Body of pancreas (tissue), 4 donors: Measurements from ENCODE around the gene HABP2. TPM values are rescaled to one million over a fixed set of nuclear protein-coding genes. Genes with fewer than 3 reads are reported as not detected.

ENCODE experiments used
- ATAC-seq: fragments of 150-250 bp; one replicate; pipeline ENCODE4 v1.9.1; 2016
- DNase-seq, 4 donors: peaks; one replicate each; pipeline ENCODE4 v3.0.0-alpha.2; 2019
- H3K27ac ChIP-seq, 4 donors: fragments of 200-600 bp; sonication (generic); 1 replicate in 3 of 4; 2 replicates in 1 of 4; pipeline versions ENCODE4 v1.5.1 to v1.6.1; 2016 to 2019; ENCODE audit warnings: mild to moderate bottlenecking in 1 of 4, mixed read lengths in 1 of 4, moderate library complexity in 1 of 4
- H3K27me3 ChIP-seq, 2 donors: fragments of 200-600 bp; sonication (generic); one replicate each; pipeline ENCODE4 v1.6.0; 2016; ENCODE audit warnings: mild to moderate bottlenecking in 1 of 2
- H3K36me3 ChIP-seq, 2 donors: fragments of 200-600 bp; sonication (generic); replicated peaks in 1 of 2; 2 replicates each; pipeline ENCODE4 v1.5.1; 2016; ENCODE audit warnings: low read depth in 2 of 2; ENCODE audit not compliant: insufficient read depth in 1 of 2
- H3K4me1 ChIP-seq: fragments of 200-600 bp; sonication (generic); one replicate; pipeline ENCODE4 v1.6.0; 2016
- H3K4me3 ChIP-seq, 2 donors: fragments of 200-600 bp; sonication (generic); 1 replicate in 1 of 2; 2 replicates in 1 of 2; pipeline ENCODE4 v1.5.1; 2016 to 2019
- H3K9me3 ChIP-seq, 3 donors: fragments of 200-600 bp; sonication (generic); 1 replicate in 2 of 3; 2 replicates in 1 of 3; pipeline ENCODE4 v1.5.1; 2016
- POLR2A ChIP-seq, 3 donors: fragments of 450-650 bp; IDR thresholded peaks; one replicate each; pipeline ENCODE4 v1.6.1; 2016; ENCODE audit warnings: antibody characterized with exemption in 3 of 3, mild to moderate bottlenecking in 2 of 3
- WGBS, 2 donors: methylation state at CpG; one replicate each; pipeline ENCODE4 v1.1.5; 2017; 5-methylcytosine and 5-hydroxymethylcytosine counted together
- intact Hi-C: fragments of 100-400 bp; cut with DNase I; formaldehyde crosslinking; loops from one replicate; pipeline ENCODE4 v1.15.1; 2023
- total RNA-seq, 2 donors: library from RNA; depleted of rRNA; stranded (reverse); fragments of >200 nt; gene quantifications; one replicate each; pipeline ENCODE4 v1.1.0, GENCODE V29; 2016
- TF ChIP-seq, protein P1 (sequence below), 7 experiments: fragments of 450-650 bp in 4 of 7; fragments of 200-600 bp in 3 of 7; sonication (generic) in 3 of 7; IDR thresholded peaks; one replicate each; pipeline ENCODE4 v1.5.1; 2016 to 2019; ENCODE audit warnings: antibody characterized with exemption in 7 of 7

The HABP2 gene
- 10 to 100 TPM in 1 of 2 donors, 1 to 10 TPM in 1; 9.2 to 10.6 TPM for total RNA-seq

DNA sequence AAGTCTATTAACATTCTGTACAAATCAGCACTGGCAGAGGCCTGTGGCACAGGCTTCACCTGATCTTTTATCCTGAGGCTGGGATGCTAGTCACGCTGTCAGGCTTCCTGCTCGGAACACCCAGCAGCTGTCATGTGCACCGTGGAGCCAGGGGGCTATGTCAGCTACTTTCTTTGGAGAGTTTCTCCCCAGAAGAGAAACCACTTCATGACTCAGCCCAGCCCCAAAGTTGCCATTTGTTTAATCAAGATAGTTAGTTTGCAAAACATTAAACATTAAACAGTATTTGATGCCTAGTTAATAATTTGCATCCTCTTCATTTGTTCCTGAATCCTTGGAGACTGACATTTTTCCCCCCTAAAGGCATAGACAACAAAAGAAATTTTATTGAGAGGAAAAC, at the start of gene HABP2:
HABP2 (plus strand) TSS at position 353 of the 400 bp plus-strand sequence. CDS start 69 bp downstream, outside the sequence.
- no peak for TF ChIP-seq POLR2A (IDR thresholded peaks at IDR 0.05)
- TF ChIP-seq, protein P1, sequence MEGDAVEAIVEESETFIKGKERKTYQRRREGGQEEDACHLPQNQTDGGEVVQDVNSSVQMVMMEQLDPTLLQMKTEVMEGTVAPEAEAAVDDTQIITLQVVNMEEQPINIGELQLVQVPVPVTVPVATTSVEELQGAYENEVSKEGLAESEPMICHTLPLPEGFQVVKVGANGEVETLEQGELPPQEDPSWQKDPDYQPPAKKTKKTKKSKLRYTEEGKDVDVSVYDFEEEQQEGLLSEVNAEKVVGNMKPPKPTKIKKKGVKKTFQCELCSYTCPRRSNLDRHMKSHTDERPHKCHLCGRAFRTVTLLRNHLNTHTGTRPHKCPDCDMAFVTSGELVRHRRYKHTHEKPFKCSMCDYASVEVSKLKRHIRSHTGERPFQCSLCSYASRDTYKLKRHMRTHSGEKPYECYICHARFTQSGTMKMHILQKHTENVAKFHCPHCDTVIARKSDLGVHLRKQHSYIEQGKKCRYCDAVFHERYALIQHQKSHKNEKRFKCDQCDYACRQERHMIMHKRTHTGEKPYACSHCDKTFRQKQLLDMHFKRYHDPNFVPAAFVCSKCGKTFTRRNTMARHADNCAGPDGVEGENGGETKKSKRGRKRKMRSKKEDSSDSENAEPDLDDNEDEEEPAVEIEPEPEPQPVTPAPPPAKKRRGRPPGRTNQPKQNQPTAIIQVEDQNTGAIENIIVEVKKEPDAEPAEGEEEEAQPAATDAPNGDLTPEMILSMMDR (IDR thresholded peaks at IDR 0.05): no peak
- peak in 3 of 4 donors; percentile 31 to 42 (median 38) for DNase-seq
- Histone ChIP-seq H3K27me3 (no peaks in the 10 kb centered on the region), H3K36me3 (no peaks in the 10 kb centered on the region), H3K9me3 (no peaks in the 10 kb centered on the region), H3K4me1 (peaks cover 21% of the 10 kb centered on the region), H3K27ac (peak within 1 kb of the TSS in 2 of 4 donors; percentile 50 to 53), H3K4me3 (no peak within 1 kb of the TSS)
- 40 to 50% methylated on average over 3 of the region's 3 CpGs for WGBS, 2 donors
- peak; percentile 30 for ATAC-seq
- intact Hi-C loops: no loop called here

DNA sequence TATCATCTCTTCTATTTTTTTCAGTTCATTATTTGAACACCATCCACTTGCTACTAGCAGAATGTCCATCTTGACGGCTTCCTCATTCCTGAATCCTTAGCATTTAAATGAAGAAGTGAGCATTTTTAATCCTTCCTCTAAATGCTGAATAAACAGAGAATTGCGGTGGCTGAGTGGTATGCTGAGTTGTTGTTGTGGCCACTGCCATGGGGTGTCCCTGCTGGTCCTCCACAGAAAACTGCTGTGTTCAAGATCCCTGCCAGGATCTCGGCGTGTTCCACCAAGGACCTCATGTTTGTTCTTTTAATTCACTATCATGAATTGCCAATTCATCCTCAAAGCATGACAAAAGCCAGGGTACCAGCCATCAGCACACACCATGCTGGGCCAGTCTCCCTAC, 48.9 kb upstream of the HABP2 start:
- Histone ChIP-seq H3K9me3 (no peaks in the 10 kb centered on the region), H3K27ac (no peak overlapping the region), H3K4me1 (no peaks in the 10 kb centered on the region), H3K36me3 (no peaks in the 10 kb centered on the region), H3K27me3 (no peaks in the 10 kb centered on the region), H3K4me3 (no peak overlapping the region)
- no peak for TF ChIP-seq POLR2A (IDR thresholded peaks at IDR 0.05)
- TF ChIP-seq, protein P1 (IDR thresholded peaks at IDR 0.05): no peak
- DNase-seq (no peak), ATAC-seq (no peak)
- intact Hi-C loops: no loop called here
- 79 to 80% methylated on average over 4 of the region's 4 CpGs for WGBS, 2 donors

DNA sequence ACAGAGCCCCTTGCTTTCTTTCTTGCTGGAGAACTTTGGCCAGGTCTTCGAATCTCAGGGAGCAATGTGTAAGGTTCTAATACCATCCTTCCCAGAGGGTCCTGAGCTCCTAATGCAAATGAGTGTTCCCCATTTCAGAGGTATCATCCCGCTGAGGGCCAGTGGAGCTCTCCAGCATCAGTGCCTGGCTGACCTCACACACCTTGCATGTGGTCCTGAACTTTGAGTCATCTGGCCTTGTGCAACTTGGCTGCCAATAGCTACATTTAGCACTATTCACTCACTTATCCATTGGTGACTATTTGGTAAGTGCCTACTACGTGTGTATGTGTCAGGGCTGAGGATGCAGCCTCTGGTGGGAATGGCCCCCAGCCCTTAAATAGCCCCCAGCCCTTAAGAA, 48.4 kb upstream of the HABP2 start:
- no peaks in the 10 kb centered on the region for H3K9me3 ChIP-seq
- no peaks in the 10 kb centered on the region for H3K36me3 ChIP-seq
- 59 to 74% methylated on average over 3 of the region's 3 CpGs for WGBS, 2 donors
- no peaks in the 10 kb centered on the region for H3K4me1 ChIP-seq
- DNase-seq (no peak), ATAC-seq (no peak)
- no peak overlapping the region for H3K4me3 ChIP-seq
- H3K27me3 ChIP-seq: no peaks in the 10 kb centered on the region
- TF ChIP-seq POLR2A (IDR thresholded peaks at IDR 0.05): no peak
- TF ChIP-seq, protein P1 (IDR thresholded peaks at IDR 0.05): no peak
- intact Hi-C loops: no loop called here
- H3K27ac ChIP-seq: no peak overlapping the region

DNA sequence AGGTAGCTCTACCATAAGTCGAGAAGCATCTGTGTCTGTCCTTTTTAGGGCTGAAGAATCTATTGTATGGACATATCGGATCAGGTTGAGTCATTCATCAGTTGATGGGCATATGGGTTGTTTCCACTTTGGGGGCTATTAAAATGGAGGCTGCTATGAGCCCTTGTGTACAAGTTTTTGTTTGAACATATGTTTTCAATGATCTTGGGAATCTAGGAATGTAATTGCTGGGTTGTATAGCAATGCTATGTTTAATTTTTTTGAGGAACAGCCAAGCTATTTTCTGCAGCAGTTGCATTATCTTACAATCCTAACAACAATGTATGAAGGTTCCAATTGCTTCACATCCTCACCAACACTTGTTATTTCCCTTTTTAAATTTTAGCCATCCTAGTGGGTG, 46.4 kb upstream of the HABP2 start:
- no peak overlapping the region for H3K27ac ChIP-seq
- TF ChIP-seq POLR2A (IDR thresholded peaks at IDR 0.05): no peak
- TF ChIP-seq, protein P1 (IDR thresholded peaks at IDR 0.05): no peak
- no peak for ATAC-seq
- no peaks in the 10 kb centered on the region for H3K4me1 ChIP-seq
- H3K9me3 ChIP-seq: no peaks in the 10 kb centered on the region
- H3K36me3 ChIP-seq: no peaks in the 10 kb centered on the region
- intact Hi-C loops: no loop called here
- 80 to 94% methylated on average over 2 of the region's 2 CpGs for WGBS, 2 donors
- no peak for DNase-seq
- H3K27me3 ChIP-seq: no peaks in the 10 kb centered on the region
- H3K4me3 ChIP-seq: no peak overlapping the region

DNA sequence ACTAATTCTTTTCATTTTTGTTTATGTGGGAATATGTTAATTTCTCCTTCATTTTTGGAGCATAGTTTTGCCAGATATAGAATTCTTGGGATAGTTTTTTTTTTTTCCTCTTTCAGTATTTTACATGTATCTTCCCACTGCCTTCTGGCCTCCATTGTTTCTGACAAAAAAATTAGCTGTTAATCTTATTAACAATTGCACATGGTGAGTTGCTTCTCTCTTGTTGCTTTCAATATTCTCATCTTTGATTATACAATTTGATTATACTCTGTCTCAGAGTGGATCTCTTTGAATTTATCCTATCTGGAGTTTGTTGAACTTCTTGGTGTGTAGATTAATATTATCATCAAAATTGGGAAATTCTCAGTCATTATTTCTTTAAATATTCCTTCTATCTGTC, 41.4 kb upstream of the HABP2 start:
- TF ChIP-seq, protein P1 (IDR thresholded peaks at IDR 0.05): no peak
- no peak for TF ChIP-seq POLR2A (IDR thresholded peaks at IDR 0.05)
- Histone ChIP-seq H3K9me3 (no peaks in the 10 kb centered on the region), H3K4me1 (no peaks in the 10 kb centered on the region), H3K4me3 (no peak overlapping the region), H3K27ac (no peak overlapping the region), H3K36me3 (no peaks in the 10 kb centered on the region), H3K27me3 (no peaks in the 10 kb centered on the region)
- intact Hi-C loops: no loop called here
- ATAC-seq (no peak), DNase-seq (no peak)
